Neural progenitor cell (in vitro differentiated cells): ENCODE results near the gene CCDC51.

ENCODE experiments used
- CTCF ChIP-seq: fragments of 200-600 bp; sonication (generic); IDR thresholded peaks from 2 replicates; pipeline ENCODE4 v1.5.1; 2017; ENCODE audit warnings: antibody characterized with exemption, mild to moderate bottlenecking
- EZH2 ChIP-seq: fragments of 200-600 bp; sonication (generic); IDR thresholded peaks from 2 replicates; pipeline ENCODE4 v1.6.1; 2017; ENCODE audit warnings: antibody characterized with exemption, mild to moderate bottlenecking, moderate library complexity
- EZH2phosphoT487 ChIP-seq: fragments of 200-600 bp; sonication (generic); IDR thresholded peaks from 2 replicates; pipeline ENCODE4 v1.6.1; 2017; ENCODE audit warnings: antibody characterized with exemption

- TF ChIP-seq CTCF: peak; percentile 77
- TF ChIP-seq EZH2: no peak
- TF ChIP-seq EZH2phosphoT487: no peak
These were observed 25.8 kb upstream of the CCDC51 start for GRCh38 chr3:48465531-48466378.
